ENCODE measurements around the gene ACTRT2.

ACTRT2 gene

DNA sequence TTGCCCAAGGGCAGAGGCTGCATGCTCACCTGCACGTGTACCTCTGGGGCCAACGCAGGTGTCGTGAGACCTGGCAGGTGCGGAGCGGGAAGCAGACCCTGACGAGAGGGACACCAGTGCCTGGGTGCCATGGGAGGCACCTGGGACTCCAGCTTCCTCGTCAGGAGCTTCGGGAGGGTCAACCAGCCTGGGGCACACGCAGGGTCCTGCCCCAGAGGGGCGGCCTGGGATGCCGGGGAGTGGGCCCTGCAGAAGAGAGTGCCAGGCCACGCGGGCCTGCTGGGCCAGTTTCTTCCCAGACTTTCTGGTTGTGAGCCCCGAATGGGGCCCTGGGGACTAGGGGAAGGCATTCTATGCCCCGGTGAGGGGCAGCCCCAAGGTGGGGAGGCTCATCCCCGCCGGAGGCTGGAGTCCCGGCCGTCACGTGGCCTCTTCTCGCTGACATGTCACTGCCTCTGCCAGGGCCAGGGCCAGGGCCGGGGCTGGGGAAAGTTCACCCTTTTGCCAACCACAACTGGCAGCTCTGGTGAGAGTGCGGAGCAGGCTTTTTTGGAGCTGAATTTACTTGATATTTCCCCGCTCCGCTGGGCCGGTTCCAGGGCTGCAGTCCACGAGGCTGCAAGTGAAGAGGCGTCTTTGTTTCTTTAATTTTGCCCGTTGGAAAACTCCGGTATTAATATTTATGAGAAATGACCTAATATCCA, 38.5 kb upstream of the ACTRT2 start:
- Histone ChIP-seq H3K4me2 (ENCODE audit: low read depth, low read length, poor library complexity, severe bottlenecking) (no peak overlapping the region), H2AFZ (ENCODE audit: low read depth, low read length, severe bottlenecking) (no peak overlapping the region), H3K9me2 (replicated peaks; ENCODE audit: insufficient read depth, low read length) (no peaks in the 10 kb centered on the region), H3K4me3 (ENCODE audit: insufficient read depth, low read length, poor library complexity, severe bottlenecking) (no peak overlapping the region), H3K79me2 (ENCODE audit: insufficient read depth, low read length) (no peaks in the 10 kb centered on the region), H3K27ac (ENCODE audit: low read depth, low read length) (no peak overlapping the region), H3K9ac (ENCODE audit: low read length) (no peak overlapping the region), H3K36me3 (ENCODE audit: low read length) (no peaks in the 10 kb centered on the region), H3K9me3 (ENCODE audit: insufficient read depth, low read length) (no peaks in the 10 kb centered on the region), H3F3A (ENCODE audit: insufficient read depth) (no peaks in the 10 kb centered on the region), H4K20me1 (ENCODE audit: low read depth, low read length) (no peaks in the 10 kb centered on the region), H3K27me3 (ENCODE audit: low read length) (no peaks in the 10 kb centered on the region)
- TF ChIP-seq EZH2phosphoT487 (conservative IDR thresholded peaks at IDR 0.05; ENCODE audit: low read length), result no peak
- TF ChIP-seq, protein P1, sequence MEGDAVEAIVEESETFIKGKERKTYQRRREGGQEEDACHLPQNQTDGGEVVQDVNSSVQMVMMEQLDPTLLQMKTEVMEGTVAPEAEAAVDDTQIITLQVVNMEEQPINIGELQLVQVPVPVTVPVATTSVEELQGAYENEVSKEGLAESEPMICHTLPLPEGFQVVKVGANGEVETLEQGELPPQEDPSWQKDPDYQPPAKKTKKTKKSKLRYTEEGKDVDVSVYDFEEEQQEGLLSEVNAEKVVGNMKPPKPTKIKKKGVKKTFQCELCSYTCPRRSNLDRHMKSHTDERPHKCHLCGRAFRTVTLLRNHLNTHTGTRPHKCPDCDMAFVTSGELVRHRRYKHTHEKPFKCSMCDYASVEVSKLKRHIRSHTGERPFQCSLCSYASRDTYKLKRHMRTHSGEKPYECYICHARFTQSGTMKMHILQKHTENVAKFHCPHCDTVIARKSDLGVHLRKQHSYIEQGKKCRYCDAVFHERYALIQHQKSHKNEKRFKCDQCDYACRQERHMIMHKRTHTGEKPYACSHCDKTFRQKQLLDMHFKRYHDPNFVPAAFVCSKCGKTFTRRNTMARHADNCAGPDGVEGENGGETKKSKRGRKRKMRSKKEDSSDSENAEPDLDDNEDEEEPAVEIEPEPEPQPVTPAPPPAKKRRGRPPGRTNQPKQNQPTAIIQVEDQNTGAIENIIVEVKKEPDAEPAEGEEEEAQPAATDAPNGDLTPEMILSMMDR (IDR thresholded peaks at IDR 0.05; ENCODE audit: insufficient read depth, low read length, poor library complexity, severe bottlenecking), result no peak

DNA sequence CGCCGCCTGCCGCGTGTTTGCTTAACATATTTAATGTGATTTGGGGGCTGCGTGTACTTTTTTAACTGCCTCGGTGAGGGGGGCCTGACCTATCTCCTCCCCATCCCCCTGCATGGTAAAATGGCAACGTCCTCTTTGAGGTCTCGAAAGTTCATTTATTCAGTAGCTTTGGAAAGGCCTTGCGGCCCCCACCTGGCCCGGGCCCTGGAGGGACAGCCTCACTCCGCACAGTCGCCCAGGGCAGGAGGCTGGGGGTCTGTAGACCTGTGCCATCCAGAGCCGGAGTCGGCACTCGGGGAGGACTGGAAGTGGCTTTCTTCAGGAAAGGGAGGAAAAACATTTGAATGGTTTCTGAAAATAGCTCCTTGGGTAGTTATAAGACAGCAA, 38.0 kb upstream of the ACTRT2 start:
- Histone ChIP-seq H3K9me3 (ENCODE audit: insufficient read depth, low read length) (no peaks in the 10 kb centered on the region), H3K4me3 (ENCODE audit: insufficient read depth, low read length, poor library complexity, severe bottlenecking) (no peak overlapping the region), H2AFZ (ENCODE audit: low read depth, low read length, severe bottlenecking) (no peak overlapping the region), H3K27ac (ENCODE audit: low read depth, low read length) (no peak overlapping the region), H3K9me2 (replicated peaks; ENCODE audit: insufficient read depth, low read length) (no peaks in the 10 kb centered on the region), H3K4me2 (ENCODE audit: low read depth, low read length, poor library complexity, severe bottlenecking) (no peak overlapping the region), H3K79me2 (ENCODE audit: insufficient read depth, low read length) (no peaks in the 10 kb centered on the region), H3K27me3 (ENCODE audit: low read length) (no peaks in the 10 kb centered on the region), H3F3A (ENCODE audit: insufficient read depth) (no peaks in the 10 kb centered on the region), H3K9ac (ENCODE audit: low read length) (no peak overlapping the region), H4K20me1 (ENCODE audit: low read depth, low read length) (no peaks in the 10 kb centered on the region), H3K36me3 (ENCODE audit: low read length) (no peaks in the 10 kb centered on the region)
- TF ChIP-seq, protein P1 (IDR thresholded peaks at IDR 0.05; ENCODE audit: insufficient read depth, low read length, poor library complexity, severe bottlenecking), result no peak
- TF ChIP-seq EZH2phosphoT487 (conservative IDR thresholded peaks at IDR 0.05; ENCODE audit: low read length), result no peak

- Histone ChIP-seq H3K9me2 (replicated peaks; ENCODE audit: insufficient read depth, low read length) (no peaks in the 10 kb centered on the region), H3K4me3 (ENCODE audit: insufficient read depth, low read length, poor library complexity, severe bottlenecking) (no peak overlapping the region), H2AFZ (ENCODE audit: low read depth, low read length, severe bottlenecking) (no peak overlapping the region), H3K9ac (ENCODE audit: low read length) (no peak overlapping the region), H3F3A (ENCODE audit: insufficient read depth) (no peaks in the 10 kb centered on the region), H3K9me3 (ENCODE audit: insufficient read depth, low read length) (no peaks in the 10 kb centered on the region), H3K4me2 (ENCODE audit: low read depth, low read length, poor library complexity, severe bottlenecking) (no peak overlapping the region), H4K20me1 (ENCODE audit: low read depth, low read length) (no peaks in the 10 kb centered on the region), H3K79me2 (ENCODE audit: insufficient read depth, low read length) (no peaks in the 10 kb centered on the region), H3K36me3 (ENCODE audit: low read length) (no peaks in the 10 kb centered on the region), H3K27me3 (ENCODE audit: low read length) (no peaks in the 10 kb centered on the region), H3K27ac (ENCODE audit: low read depth, low read length) (no peak overlapping the region)
- no peak for TF ChIP-seq EZH2phosphoT487 (conservative IDR thresholded peaks at IDR 0.05; ENCODE audit: low read length)
- TF ChIP-seq, protein P1 (IDR thresholded peaks at IDR 0.05; ENCODE audit: insufficient read depth, low read length, poor library complexity, severe bottlenecking), result no peak
These were observed 37.4 kb upstream of the ACTRT2 start for GRCh38 chr1:2983706-2984398.
